Neural cell (in vitro differentiated cells): ENCODE measurements around the gene FNDC3B. TPM values are rescaled to one million over a fixed set of nuclear protein-coding genes. Genes with fewer than 3 reads are reported as not detected.

Source experiments
- H2AFZ ChIP-seq: fragments of 200-600, 300-800 bp; sonication (generic), shearing (Covaris generic); 2 replicates; pipeline ENCODE4 v1.6.0; 2014; ENCODE audit warnings: low read depth, mild to moderate bottlenecking, antibody characterized with exemption, low read length, moderate library complexity
- H3F3A ChIP-seq: fragments of 200-600 bp; shearing (Covaris generic); 2 replicates; pipeline ENCODE4 v1.6.1; 2016; ENCODE audit warnings: mild to moderate bottlenecking, moderate library complexity, mixed read lengths, antibody characterized with exemption, low read length; ENCODE audit not compliant: insufficient read depth, poor library complexity, severe bottlenecking
- H3K27ac ChIP-seq: fragments of 200-600, 300-800 bp; sonication (generic), shearing (Covaris generic); 2 replicates; pipeline ENCODE4 v1.5.1; 2014; ENCODE audit warnings: mild to moderate bottlenecking, low read length, moderate library complexity
- H3K27me3 ChIP-seq: fragments of 300-800, 200-600 bp; sonication (generic), shearing (Covaris generic); 2 replicates; pipeline ENCODE4 v1.6.0; 2014; ENCODE audit warnings: mild to moderate bottlenecking, low read depth, low read length, moderate library complexity; ENCODE audit not compliant: insufficient read depth
- H3K36me3 ChIP-seq: fragments of 300-800, 200-600 bp; sonication (generic), shearing (Covaris generic); 2 replicates; pipeline ENCODE4 v1.5.1; 2014; ENCODE audit warnings: mild to moderate bottlenecking, antibody characterized with exemption, low read length, moderate library complexity; ENCODE audit not compliant: insufficient read depth
- H3K4me2 ChIP-seq: fragments of 300-800, 200-600 bp; sonication (generic), shearing (Covaris generic); 2 replicates; pipeline ENCODE4 v1.6.0; 2014; ENCODE audit warnings: mild to moderate bottlenecking, low read length
- H3K4me3 ChIP-seq: fragments of 300-800, 200-600 bp; sonication (generic), shearing (Covaris generic); 2 replicates; pipeline ENCODE4 v1.5.1; 2014; ENCODE audit warnings: mild to moderate bottlenecking, low read length, moderate library complexity
- H3K79me2 ChIP-seq: fragments of 200-600 bp; shearing (Covaris generic); replicated peaks from 2 replicates; pipeline ENCODE4 v1.6.0; 2014; ENCODE audit warnings: mild to moderate bottlenecking, low read length, moderate library complexity; ENCODE audit not compliant: insufficient read depth
- H3K9ac ChIP-seq: fragments of 300-800, 200-600 bp; sonication (generic), shearing (Covaris generic); 2 replicates; pipeline ENCODE4 v1.6.1; 2016; ENCODE audit warnings: mild to moderate bottlenecking, low read length, mixed read lengths
- H3K9me2 ChIP-seq: fragments of 200-600 bp; shearing (Covaris generic); 2 replicates; pipeline ENCODE4 v1.6.1; 2016; ENCODE audit warnings: mild to moderate bottlenecking, low read length, mixed read lengths; ENCODE audit not compliant: insufficient read depth
- H3K9me3 ChIP-seq: fragments of 200-600, 300-800 bp; sonication (generic), shearing (Covaris generic); 2 replicates; pipeline ENCODE4 v1.6.1; 2016; ENCODE audit warnings: mild to moderate bottlenecking, mixed run types, low read length, moderate library complexity, mixed read lengths
- H4K20me1 ChIP-seq: fragments of 200-600 bp; shearing (Covaris generic); 2 replicates; pipeline ENCODE4 v1.6.1; 2016; ENCODE audit warnings: mild to moderate bottlenecking, mixed run types; ENCODE audit not compliant: insufficient read depth
- EP300 ChIP-seq: fragments of 450-650 bp; conservative IDR thresholded peaks from 2 replicates; pipeline ENCODE4 v1.6.1; 2014; ENCODE audit warnings: antibody characterized with exemption, mild to moderate bottlenecking, moderate library complexity; ENCODE audit not compliant: poor library complexity, severe bottlenecking
- EZH2 ChIP-seq: fragments of 200-600, 300-800 bp; shearing (Covaris generic), sonication (generic); IDR thresholded peaks from 2 replicates; pipeline ENCODE4 v1.6.1; 2014; ENCODE audit warnings: antibody characterized with exemption, low read length, borderline replicate concordance, mild to moderate bottlenecking; ENCODE audit not compliant: insufficient read depth, poor library complexity, severe bottlenecking
- MXI1 ChIP-seq: fragments of 450-650 bp; conservative IDR thresholded peaks from 2 replicates; pipeline ENCODE4 v1.6.1; 2014; ENCODE audit warnings: antibody characterized with exemption, mild to moderate bottlenecking; ENCODE audit not compliant: poor library complexity, severe bottlenecking
- POLR2AphosphoS5 ChIP-seq: IDR thresholded peaks from 2 replicates; pipeline ENCODE4 v1.6.1; 2012
- RAD21 ChIP-seq: fragments of 450-650 bp; conservative IDR thresholded peaks from 2 replicates; pipeline ENCODE4 v1.6.1; 2014; ENCODE audit warnings: antibody characterized with exemption, mild to moderate bottlenecking, moderate library complexity
- SMC3 ChIP-seq: fragments of 450-650 bp; conservative IDR thresholded peaks from 2 replicates; pipeline ENCODE4 v1.6.1; 2014; ENCODE audit warnings: antibody characterized with exemption, mild to moderate bottlenecking, moderate library complexity; ENCODE audit not compliant: poor library complexity
- TAF1 ChIP-seq: IDR thresholded peaks from 2 replicates; pipeline ENCODE4 v1.6.1; 2012; ENCODE audit warnings: low read depth
- polyA plus RNA-seq: library from polyadenylated mRNA; depleted of rRNA; stranded (reverse); fragments of >200 nt; gene quantifications from 2 replicates; pipeline ENCODE4 v1.2.3, GENCODE V29; 2014
- TF ChIP-seq, protein P1 (sequence below): IDR thresholded peaks from 2 replicates; pipeline ENCODE4 v1.6.1; 2012; ENCODE audit warnings: borderline replicate concordance
- TF ChIP-seq, protein P2 (sequence below): fragments of 450-650 bp; IDR thresholded peaks from 2 replicates; pipeline ENCODE4 v1.5.1; 2014; ENCODE audit warnings: antibody characterized with exemption, mild to moderate bottlenecking, moderate library complexity; ENCODE audit not compliant: poor library complexity, severe bottlenecking

FNDC3B gene
- polyA plus RNA-seq, 1 donor from 2014 or later = 4.9 TPM

GRCh38 chr3:172159376-172159775 lies 120.0 kb downstream of the FNDC3B start:
- Histone ChIP-seq H3K9ac (no peak overlapping the region), H2AFZ (no peak overlapping the region), H3K9me3 (no peaks in the 10 kb centered on the region), H3K36me3 (no peaks in the 10 kb centered on the region), H3K9me2 (no peaks in the 10 kb centered on the region), H3K4me3 (no peak overlapping the region), H3K27ac (no peak overlapping the region), H3K27me3 (no peaks in the 10 kb centered on the region), H3K79me2 (no peaks in the 10 kb centered on the region), H3K4me2 (no peak overlapping the region), H3F3A (no peaks in the 10 kb centered on the region), H4K20me1 (no peaks in the 10 kb centered on the region)
- TF ChIP-seq RAD21 (no peak), MXI1 (no peak), EP300 (no peak), EZH2 (no peak), SMC3 (no peak), POLR2AphosphoS5 (no peak), TAF1 (no peak)
- TF ChIP-seq, protein P1, sequence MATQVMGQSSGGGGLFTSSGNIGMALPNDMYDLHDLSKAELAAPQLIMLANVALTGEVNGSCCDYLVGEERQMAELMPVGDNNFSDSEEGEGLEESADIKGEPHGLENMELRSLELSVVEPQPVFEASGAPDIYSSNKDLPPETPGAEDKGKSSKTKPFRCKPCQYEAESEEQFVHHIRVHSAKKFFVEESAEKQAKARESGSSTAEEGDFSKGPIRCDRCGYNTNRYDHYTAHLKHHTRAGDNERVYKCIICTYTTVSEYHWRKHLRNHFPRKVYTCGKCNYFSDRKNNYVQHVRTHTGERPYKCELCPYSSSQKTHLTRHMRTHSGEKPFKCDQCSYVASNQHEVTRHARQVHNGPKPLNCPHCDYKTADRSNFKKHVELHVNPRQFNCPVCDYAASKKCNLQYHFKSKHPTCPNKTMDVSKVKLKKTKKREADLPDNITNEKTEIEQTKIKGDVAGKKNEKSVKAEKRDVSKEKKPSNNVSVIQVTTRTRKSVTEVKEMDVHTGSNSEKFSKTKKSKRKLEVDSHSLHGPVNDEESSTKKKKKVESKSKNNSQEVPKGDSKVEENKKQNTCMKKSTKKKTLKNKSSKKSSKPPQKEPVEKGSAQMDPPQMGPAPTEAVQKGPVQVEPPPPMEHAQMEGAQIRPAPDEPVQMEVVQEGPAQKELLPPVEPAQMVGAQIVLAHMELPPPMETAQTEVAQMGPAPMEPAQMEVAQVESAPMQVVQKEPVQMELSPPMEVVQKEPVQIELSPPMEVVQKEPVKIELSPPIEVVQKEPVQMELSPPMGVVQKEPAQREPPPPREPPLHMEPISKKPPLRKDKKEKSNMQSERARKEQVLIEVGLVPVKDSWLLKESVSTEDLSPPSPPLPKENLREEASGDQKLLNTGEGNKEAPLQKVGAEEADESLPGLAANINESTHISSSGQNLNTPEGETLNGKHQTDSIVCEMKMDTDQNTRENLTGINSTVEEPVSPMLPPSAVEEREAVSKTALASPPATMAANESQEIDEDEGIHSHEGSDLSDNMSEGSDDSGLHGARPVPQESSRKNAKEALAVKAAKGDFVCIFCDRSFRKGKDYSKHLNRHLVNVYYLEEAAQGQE = no peak
- TF ChIP-seq, protein P2, sequence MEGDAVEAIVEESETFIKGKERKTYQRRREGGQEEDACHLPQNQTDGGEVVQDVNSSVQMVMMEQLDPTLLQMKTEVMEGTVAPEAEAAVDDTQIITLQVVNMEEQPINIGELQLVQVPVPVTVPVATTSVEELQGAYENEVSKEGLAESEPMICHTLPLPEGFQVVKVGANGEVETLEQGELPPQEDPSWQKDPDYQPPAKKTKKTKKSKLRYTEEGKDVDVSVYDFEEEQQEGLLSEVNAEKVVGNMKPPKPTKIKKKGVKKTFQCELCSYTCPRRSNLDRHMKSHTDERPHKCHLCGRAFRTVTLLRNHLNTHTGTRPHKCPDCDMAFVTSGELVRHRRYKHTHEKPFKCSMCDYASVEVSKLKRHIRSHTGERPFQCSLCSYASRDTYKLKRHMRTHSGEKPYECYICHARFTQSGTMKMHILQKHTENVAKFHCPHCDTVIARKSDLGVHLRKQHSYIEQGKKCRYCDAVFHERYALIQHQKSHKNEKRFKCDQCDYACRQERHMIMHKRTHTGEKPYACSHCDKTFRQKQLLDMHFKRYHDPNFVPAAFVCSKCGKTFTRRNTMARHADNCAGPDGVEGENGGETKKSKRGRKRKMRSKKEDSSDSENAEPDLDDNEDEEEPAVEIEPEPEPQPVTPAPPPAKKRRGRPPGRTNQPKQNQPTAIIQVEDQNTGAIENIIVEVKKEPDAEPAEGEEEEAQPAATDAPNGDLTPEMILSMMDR = no peak

DNA sequence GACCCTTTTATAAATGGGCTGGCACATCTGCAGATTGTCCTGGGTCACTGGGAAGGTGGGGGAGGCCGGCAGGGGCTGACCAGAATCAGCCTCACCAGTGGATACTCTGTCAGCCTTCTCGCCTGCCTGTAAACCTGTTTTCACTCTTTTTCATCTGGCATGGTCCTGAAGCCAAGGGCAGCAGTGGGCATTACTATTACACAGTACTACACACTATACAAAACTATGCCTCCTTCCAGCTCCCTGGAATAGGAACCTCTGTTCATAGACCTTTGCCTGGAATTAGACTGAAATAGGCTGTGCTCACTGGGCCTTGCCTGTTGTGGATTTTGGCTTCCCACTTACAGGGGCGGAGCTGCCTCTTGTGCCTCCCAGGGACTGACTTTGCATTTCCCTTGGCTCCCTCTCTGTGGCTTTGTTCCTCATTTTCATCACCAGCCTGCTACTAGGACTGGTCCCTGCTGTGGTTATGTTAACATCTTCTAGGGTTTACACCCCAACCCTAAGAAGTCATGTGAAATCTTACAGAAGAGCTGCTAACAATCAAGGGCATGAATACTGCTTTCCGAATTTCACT lies 120.7 kb downstream of the FNDC3B start:
- Histone ChIP-seq H3K9me3 (no peaks in the 10 kb centered on the region), H3K36me3 (no peaks in the 10 kb centered on the region), H3F3A (no peaks in the 10 kb centered on the region), H3K9ac (no peak overlapping the region), H3K27me3 (no peaks in the 10 kb centered on the region), H2AFZ (no peak overlapping the region), H3K9me2 (no peaks in the 10 kb centered on the region), H4K20me1 (no peaks in the 10 kb centered on the region), H3K4me3 (no peak overlapping the region), H3K79me2 (no peaks in the 10 kb centered on the region), H3K4me2 (no peak overlapping the region), H3K27ac (no peak overlapping the region)
- TF ChIP-seq TAF1 = no peak
- TF ChIP-seq MXI1 = no peak
- TF ChIP-seq EZH2 = no peak
- no peak for TF ChIP-seq POLR2AphosphoS5
- TF ChIP-seq EP300 = no peak
- no peak for TF ChIP-seq RAD21
- TF ChIP-seq, protein P1 = no peak
- TF ChIP-seq, protein P2 = no peak
- no peak for TF ChIP-seq SMC3
